ENCODE results near the gene RNF220. TPM values are rescaled to one million over a fixed set of nuclear protein-coding genes. Genes with fewer than 3 reads are reported as not detected.

RNF220 gene
- total and polyA plus RNA-seq, 12 donors = 41.8 to 82.5 (median 58.0) TPM

GRCh38 chr1:44537538-44537937 is 132.5 kb downstream of the RNF220 start:
- H3K27ac ChIP-seq = no peak overlapping the region
- H3K4me3 ChIP-seq = no peak overlapping the region
- no peaks in the 10 kb centered on the region for H3K36me3 ChIP-seq
- H3K4me1 ChIP-seq = no peaks in the 10 kb centered on the region
- intact Hi-C loops (cut with DNase I) = no loop called here
- no peak for TF ChIP-seq CTCF (IDR thresholded peaks at IDR 0.05)
- DNase-seq = no peak
- no peaks in the 10 kb centered on the region for H3K9me3 ChIP-seq
- no peak for ATAC-seq
- H3K27me3 ChIP-seq = peaks cover 0 to 16% (median 6%) of the 10 kb centered on the region in 7 donors
- 89 to 93% methylated on average over 6 of the region's 6 CpGs for WGBS, 2 donors

- WGBS, 2 donors = 85 to 92% methylated on average over 3 of the region's 3 CpGs
- DNase-seq = no peak
- H3K27ac ChIP-seq = no peak overlapping the region
- TF ChIP-seq CTCF (IDR thresholded peaks at IDR 0.05) = no peak
- intact Hi-C loops (cut with DNase I) = no loop called here
- no peaks in the 10 kb centered on the region for H3K9me3 ChIP-seq
- no peak overlapping the region for H3K4me3 ChIP-seq
- H3K27me3 ChIP-seq = peaks cover 0 to 20% (median 10%) of the 10 kb centered on the region in 7 donors
- no peak for ATAC-seq
- no peaks in the 10 kb centered on the region for H3K36me3 ChIP-seq
- H3K4me1 ChIP-seq = peaks cover 0 to 3% (median 0%) of the 10 kb centered on the region in 9 donors
Observed at GRCh38 chr1:44537956-44538355, 132.9 kb downstream of the RNF220 start.

GRCh38 chr1:44539991-44540730 is 135.1 kb downstream of the RNF220 start:
- Histone ChIP-seq H3K4me3 (no peak overlapping the region), H3K4me1 (peaks cover 0 to 12% (median 0%) of the 10 kb centered on the region in 9 donors), H3K27ac (no peak overlapping the region), H3K9me3 (no peaks in the 10 kb centered on the region), H3K36me3 (no peaks in the 10 kb centered on the region), H3K27me3 (peaks cover 0 to 42% (median 25%) of the 10 kb centered on the region in 7 donors)
- no peak for TF ChIP-seq CTCF (IDR thresholded peaks at IDR 0.05)
- DNase-seq (no peak), ATAC-seq (no peak)
- WGBS, 2 donors = 85 to 88% methylated on average over 6 of the region's 6 CpGs
- intact Hi-C loops (cut with DNase I) = no loop called here

- no peak for DNase-seq
- Histone ChIP-seq H3K27ac (no peak overlapping the region), H3K36me3 (no peaks in the 10 kb centered on the region), H3K4me3 (no peak overlapping the region), H3K27me3 (peaks cover 0 to 52% (median 30%) of the 10 kb centered on the region in 7 donors), H3K4me1 (peaks cover 0 to 12% (median 0%) of the 10 kb centered on the region in 9 donors), H3K9me3 (no peaks in the 10 kb centered on the region)
- TF ChIP-seq CTCF (IDR thresholded peaks at IDR 0.05) = no peak
- ATAC-seq = no peak
- intact Hi-C loops (cut with DNase I) = no loop called here
- 47 to 52% methylated on average over 12 to 14 of the region's 14 CpGs for WGBS, 2 donors
Observed at GRCh38 chr1:44542420-44543063, 137.5 kb downstream of the RNF220 start.

All from heart right ventricle (tissue), 16 donors.